B cell (primary cell): ENCODE measurements around the gene OR14A16.

Source experiments
- EZH2 ChIP-seq: IDR thresholded peaks from 2 replicates; pipeline ENCODE4 v1.6.1; 2012; ENCODE audit warnings: borderline replicate concordance, low read depth, mild to moderate bottlenecking, moderate library complexity, low read length; ENCODE audit not compliant: insufficient read depth, poor library complexity, severe bottlenecking
- TF ChIP-seq, protein P1 (sequence below): fragments of 200-600 bp; IDR thresholded peaks from one replicate; pipeline ENCODE4 v1.8.0; 2022; ENCODE audit warnings: antibody characterized with exemption, mild to moderate bottlenecking

DNA sequence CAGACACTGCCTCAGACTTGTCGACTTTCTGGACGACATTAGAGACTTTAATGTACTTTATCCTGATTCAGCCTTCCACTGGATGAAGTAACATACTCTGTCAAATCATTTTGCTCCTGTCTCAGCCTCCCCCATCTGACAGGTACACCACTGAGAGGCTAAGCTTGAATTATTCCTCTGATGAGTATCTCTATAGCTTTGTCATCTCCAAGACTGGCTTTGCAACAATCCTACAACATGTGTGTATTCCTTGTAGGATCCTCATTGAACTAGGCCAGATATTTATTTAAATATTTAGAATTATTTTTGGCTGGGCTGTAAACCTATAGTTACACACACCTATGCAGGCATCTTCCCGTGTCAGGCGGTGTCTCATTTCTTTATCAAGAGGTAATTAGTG is 32.0 kb upstream of the OR14A16 start:
- TF ChIP-seq, protein P1, sequence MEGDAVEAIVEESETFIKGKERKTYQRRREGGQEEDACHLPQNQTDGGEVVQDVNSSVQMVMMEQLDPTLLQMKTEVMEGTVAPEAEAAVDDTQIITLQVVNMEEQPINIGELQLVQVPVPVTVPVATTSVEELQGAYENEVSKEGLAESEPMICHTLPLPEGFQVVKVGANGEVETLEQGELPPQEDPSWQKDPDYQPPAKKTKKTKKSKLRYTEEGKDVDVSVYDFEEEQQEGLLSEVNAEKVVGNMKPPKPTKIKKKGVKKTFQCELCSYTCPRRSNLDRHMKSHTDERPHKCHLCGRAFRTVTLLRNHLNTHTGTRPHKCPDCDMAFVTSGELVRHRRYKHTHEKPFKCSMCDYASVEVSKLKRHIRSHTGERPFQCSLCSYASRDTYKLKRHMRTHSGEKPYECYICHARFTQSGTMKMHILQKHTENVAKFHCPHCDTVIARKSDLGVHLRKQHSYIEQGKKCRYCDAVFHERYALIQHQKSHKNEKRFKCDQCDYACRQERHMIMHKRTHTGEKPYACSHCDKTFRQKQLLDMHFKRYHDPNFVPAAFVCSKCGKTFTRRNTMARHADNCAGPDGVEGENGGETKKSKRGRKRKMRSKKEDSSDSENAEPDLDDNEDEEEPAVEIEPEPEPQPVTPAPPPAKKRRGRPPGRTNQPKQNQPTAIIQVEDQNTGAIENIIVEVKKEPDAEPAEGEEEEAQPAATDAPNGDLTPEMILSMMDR, result no peak
- no peak for TF ChIP-seq EZH2
